Stimulated activated CD8-positive, alpha-beta memory T cell treated with anti-CD3 and anti-CD28 coated beads, Interleukin-2, amount 100 ng/mL, for 48 hours (primary cell): ENCODE measurements around the gene CADM1.
"Not testable (repeated sequence)": the region's sequence is repeated elsewhere in the genome, so short reads cannot be mapped to it uniquely, and the experiment has no call there.

ENCODE experiments used
- DNase-seq, 2 donors: peaks; one replicate each; pipeline ENCODE4 v3.0.0-alpha.2; 2020; ENCODE audit warnings: low read depth in 2 of 2

Gene CADM1

DNA sequence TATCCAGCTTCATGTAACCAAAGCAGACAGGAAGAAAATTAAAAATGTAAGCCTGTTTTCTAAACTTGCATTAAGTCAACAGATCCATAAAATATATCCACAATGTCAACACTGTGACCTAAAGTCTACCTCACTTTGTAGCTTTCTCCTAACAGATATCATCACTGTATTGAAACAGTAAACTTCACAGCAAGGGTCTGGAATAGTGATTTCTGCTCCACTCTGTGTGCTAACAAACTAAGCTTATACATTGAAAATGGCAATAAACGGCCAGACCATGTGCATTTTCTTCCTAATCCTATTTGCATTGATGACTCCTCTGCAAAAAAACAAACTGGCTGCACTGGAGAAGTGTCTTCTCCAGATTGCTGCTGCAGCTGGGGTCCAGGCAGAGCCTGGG lies 26.8 kb downstream of the CADM1 start:
- DNase-seq, result no peak

GRCh38 chr11:115476463-115477286 lies 27.5 kb downstream of the CADM1 start:
- DNase-seq, result no peak

DNA sequence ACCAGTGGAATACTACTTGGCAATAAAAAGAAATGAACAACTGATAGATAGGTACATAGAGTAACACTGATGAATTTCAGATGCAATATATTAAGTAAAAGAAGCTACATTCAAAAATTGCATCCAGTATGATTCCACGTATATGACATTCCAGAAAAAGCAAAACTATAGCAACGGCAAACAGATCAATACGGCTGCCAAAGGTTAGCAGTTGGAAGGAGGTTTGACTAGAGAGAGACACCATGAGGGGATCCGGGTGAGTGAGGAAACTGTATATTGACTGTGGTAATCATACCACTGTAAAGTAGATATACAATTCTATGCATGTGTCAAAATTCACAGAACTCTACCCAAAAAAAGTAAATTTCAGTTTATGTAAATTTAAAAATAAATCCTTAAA lies 28.7 kb downstream of the CADM1 start:
- DNase-seq, result no peak

DNA sequence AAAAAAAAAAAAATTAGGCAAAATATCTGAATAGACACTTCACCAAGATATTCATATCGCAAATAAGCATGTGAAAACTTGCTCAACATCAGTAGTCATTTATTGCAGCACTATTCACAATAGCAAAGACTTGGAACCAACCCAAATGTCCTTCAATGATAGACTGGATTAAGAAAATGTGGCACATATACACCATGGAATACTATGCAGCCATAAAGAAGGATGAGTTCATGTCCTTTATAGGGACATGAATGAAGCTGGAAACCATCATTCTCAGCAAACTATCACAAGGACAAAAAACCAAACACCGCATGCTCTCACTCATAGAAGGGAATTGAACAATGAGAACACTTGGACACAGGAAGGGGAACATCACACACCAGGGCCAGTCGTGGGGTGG lies 29.9 kb downstream of the CADM1 start:
- not testable (repeated sequence) for DNase-seq

DNA sequence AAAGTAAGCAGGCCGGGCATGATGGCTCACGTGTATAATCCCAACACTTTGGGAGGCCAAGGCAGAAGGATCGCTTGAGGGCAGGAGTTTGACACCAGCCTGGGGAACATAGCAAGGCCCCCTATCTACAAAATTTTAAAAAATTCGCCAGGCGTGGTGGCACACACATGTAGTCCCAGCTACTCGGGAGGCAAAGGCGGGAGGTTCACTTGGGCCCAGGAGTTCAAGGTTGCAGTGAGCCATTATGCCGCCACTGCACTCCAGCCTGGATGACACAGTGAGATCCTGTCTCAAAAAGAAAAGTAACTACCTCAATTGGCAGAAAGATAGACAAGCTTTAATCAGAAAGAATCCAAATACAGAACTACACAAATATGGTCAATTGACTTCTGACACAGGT lies 31.0 kb downstream of the CADM1 start:
- no peak for DNase-seq

DNA sequence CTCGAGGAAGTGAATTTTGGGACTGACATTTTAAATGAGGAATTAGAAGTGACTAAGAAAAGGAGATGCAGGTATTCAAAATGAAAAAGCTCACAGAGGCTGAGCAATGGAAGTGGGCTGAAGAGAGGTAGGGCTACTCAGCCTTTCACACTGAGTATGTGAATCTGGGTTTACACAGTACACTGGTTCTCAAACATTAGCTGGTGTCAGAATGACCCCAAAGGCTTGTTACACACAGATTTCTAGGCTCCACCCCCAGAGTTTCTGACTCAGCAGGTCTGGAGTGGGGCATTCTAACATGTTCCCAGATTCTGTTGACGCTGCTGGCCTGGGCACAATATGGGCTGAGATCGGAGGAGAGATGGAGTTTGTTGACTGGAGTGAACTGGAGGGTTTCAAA lies 32.8 kb downstream of the CADM1 start:
- no peak for DNase-seq

GRCh38 chr11:115470928-115471327 lies 33.3 kb downstream of the CADM1 start:
- no peak for DNase-seq

DNA sequence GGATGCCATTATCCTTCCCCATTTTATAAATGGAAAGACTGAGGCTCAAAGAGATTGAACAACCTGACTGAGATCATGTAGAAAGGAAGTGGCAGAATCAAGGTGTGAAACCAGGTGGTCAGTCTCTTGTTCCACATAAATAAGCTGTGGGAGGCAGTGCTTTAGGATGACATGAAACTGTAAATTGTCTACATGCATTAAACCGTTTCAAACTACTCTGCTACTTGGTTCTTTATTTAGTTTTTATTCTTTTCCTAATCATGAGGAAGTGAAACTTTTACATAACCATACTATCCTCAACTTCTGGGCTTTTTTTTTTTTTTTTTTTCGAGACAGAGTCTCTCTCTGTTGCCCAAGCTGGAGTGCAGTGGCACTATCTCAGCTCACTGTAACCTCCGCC lies 34.9 kb downstream of the CADM1 start:
- no peak for DNase-seq

DNA sequence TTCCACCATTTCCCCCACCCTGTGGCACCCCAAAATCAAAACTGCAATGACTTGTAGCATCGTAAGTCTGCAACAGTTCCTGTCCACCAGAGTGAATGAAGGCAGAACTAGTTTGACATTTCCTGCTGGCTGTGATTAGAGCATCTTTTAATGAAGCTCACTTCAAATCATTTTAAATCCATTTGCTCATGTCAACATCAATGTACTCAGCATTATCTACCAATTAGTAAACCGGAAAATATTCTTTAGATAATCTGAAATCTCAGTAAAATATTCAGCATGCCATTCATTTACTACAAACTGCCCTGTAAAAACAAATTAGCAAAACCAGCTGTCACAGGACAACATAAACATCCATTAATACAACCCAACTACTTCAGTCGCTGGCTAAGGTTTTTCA lies 38.1 kb downstream of the CADM1 start:
- no peak for DNase-seq

DNA sequence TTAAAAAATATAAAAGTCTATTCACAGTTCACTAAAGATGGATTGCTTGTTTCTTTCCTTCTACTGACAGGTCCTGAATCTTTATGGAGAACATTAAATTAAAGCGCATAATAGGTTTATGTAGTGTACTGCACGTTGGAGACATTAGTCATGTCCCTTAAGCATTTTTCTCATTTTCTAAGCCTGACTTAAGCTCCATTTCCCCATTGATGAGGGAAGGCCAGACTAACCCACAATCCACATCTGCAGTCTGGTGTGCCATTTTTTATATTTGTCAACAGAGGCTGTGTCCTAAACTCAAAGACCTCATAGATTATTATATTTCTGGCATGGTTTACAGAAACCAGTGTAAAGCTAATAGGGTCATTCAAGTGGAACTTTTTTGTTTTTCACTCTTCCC lies 39.9 kb downstream of the CADM1 start:
- DNase-seq, result no peak

DNA sequence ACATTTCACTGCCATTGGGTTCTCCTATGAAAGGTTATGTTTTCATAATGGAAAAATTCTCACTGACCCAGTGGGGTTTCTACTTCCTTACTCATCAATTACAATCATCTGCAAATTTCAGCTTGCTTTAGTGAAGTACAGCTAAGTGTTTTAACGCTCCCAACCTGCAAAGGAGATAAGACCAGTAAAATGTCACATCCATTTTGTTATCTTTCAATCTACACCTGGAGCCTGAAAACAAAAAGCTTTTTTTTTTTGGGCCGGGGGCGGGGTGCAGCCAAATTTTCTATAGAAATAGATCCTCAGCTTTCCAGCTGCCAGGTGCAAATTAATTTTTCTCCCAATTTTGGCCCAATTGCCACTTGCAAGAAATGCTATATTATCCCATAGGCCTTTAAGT lies 40.6 kb downstream of the CADM1 start:
- no peak for DNase-seq

GRCh38 chr11:115462757-115463156 lies 41.5 kb downstream of the CADM1 start:
- no peak for DNase-seq

- DNase-seq, result no peak
Measured at GRCh38 chr11:115462004-115462541, 42.1 kb downstream of the CADM1 start.

DNA sequence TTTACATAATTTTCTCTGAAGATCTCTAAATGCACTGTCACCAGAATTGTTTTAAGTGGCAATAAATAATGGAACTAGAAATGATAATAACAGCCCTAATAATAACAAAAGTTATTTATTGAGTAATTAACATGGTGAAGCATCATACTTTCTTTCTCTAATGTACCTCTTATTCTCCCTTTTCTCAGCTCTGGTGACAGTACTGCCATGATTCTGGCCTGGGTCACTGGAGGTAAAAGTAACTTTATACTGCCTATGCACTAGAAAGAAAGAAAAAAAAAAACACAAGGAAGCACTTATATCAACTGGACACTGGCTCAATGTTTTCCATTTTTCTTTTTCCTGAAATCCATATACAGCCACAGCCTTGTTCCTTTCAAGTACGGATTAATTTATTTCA lies 43.7 kb downstream of the CADM1 start:
- DNase-seq, result no peak

GRCh38 chr11:115459563-115459962 lies 44.7 kb downstream of the CADM1 start:
- no peak for DNase-seq

GRCh38 chr11:115458877-115459276 lies 45.3 kb downstream of the CADM1 start:
- DNase-seq, result no peak

- no peak for DNase-seq
Measured at GRCh38 chr11:115456019-115456418, 48.2 kb downstream of the CADM1 start.

DNA sequence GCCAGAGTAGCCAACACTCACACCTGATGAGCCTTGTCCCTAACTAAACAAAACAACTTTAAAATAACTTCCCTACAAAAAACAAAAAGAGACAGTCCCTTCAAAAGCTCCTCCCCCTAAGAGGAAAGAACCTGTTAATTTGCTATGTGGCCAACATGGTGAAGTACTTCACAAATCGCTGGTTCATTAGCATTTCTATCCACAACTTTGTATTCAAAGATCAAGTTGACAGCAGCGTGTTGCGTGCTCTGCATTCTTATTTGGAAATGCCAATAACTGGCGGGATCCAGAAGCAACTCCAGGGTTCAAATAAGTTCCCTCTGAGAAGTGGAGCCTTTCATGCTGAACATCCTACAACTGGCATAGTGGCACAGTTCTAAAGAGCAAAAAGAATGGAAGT lies 48.6 kb downstream of the CADM1 start:
- no peak for DNase-seq

DNA sequence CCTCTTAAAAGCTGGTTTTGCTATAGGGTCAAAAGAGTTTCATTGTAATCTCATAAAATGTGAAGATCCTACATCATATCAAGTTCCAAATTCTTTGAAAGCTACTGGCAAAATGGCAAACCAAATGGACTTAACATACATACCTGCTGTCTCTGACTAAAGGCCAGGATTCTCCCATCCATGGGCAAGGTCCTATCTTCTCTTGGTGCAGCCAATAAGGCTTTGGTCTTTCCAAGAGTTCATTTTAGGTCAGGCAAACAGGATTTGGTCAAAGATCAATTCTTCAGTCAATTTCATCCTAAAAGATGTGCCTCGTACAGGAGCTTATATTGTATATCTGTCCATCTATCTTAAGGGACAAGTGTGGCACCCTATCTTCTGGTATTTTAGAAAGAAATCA lies 49.7 kb downstream of the CADM1 start:
- DNase-seq, result no peak

GRCh38 chr11:115453693-115454490 lies 50.3 kb downstream of the CADM1 start:
- DNase-seq, result no peak

DNA sequence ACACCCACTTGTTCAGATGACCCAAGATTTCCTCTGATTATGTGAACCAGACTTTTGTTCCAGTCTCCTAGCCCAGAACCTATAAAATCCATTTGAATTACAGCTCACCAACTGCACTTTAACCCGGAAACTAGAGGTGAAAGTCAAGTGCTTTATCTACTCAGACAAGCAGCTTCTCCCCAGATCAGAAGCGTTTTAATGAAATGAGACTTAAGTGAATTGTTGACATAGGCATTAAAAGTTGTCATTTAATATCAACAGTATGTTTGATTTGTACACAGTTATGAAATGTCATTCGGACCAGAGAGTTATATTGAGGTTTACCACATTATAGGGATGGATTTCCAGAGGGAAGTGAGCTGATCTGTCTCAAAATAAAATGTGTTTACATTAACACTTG lies 52.0 kb downstream of the CADM1 start:
- DNase-seq, result no peak

GRCh38 chr11:115450519-115450918 lies 53.7 kb downstream of the CADM1 start:
- no peak for DNase-seq

GRCh38 chr11:115447273-115447864 lies 56.8 kb downstream of the CADM1 start:
- DNase-seq, result no peak
